ENCODE measurements around the gene FANCM.
"Not testable (repeated sequence)": the region's sequence is repeated elsewhere in the genome, so short reads cannot be mapped to it uniquely, and the experiment has no call there.

FANCM gene

GRCh38 chr14:45140661-45141187 lies 5.0 kb downstream of the FANCM start:
- POLR2A ChIA-PET = no interaction called here
- TF ChIP-seq ZNF266 (tag by site-specific recombination; IDR thresholded peaks at IDR 0.05; ENCODE audit: low read depth) = no peak
- TF ChIP-seq ATF2 (tag by site-specific recombination; IDR thresholded peaks at IDR 0.05; ENCODE audit: low read depth) = no peak
- no peak for TF ChIP-seq ZNF37A (tag by site-specific recombination; IDR thresholded peaks at IDR 0.05)
- no peak for TF ChIP-seq ZNF513 (tag by site-specific recombination; IDR thresholded peaks at IDR 0.05)
- no peak for TF ChIP-seq GLI4 (tag by site-specific recombination; IDR thresholded peaks at IDR 0.05)
- no peak for TF ChIP-seq SALL2 (tag by site-specific recombination; IDR thresholded peaks at IDR 0.05; ENCODE audit: borderline replicate concordance)
- TF ChIP-seq BCL11B (tag by site-specific recombination; IDR thresholded peaks at IDR 0.05; ENCODE audit: low read depth) = no peak
- TF ChIP-seq ZNF341 (tag by site-specific recombination; IDR thresholded peaks at IDR 0.05; ENCODE audit: low read depth) = no peak
- no peak for TF ChIP-seq ZNF223 (tag by site-specific recombination; IDR thresholded peaks at IDR 0.05)
- no peak for TF ChIP-seq ZNF404 (tag by site-specific recombination; IDR thresholded peaks at IDR 0.05)
- TF ChIP-seq ZNF645 (tag by site-specific recombination; IDR thresholded peaks at IDR 0.05) = no peak
- no peak for TF ChIP-seq ZNF560 (tag by site-specific recombination; IDR thresholded peaks at IDR 0.05; ENCODE audit: borderline replicate concordance)
- TF ChIP-seq SP2 (tag by site-specific recombination; IDR thresholded peaks at IDR 0.05) = no peak
- no peak for TF ChIP-seq ZNF354C (tag by site-specific recombination; IDR thresholded peaks at IDR 0.05; ENCODE audit: borderline replicate concordance, low read depth)

GRCh38 chr14:45142083-45142482 lies 6.4 kb downstream of the FANCM start:
- H3K9me3 ChIP-seq (ENCODE audit: control insufficient read depth, insufficient read depth, low read depth, low read length); H3K4me3 ChIP-seq (ENCODE audit: low read depth, low read length); POLR2A ChIA-PET; H3K27ac ChIP-seq (ENCODE audit: extremely low read depth, low read depth, low read length); H3K4me1 ChIP-seq (ENCODE audit: control insufficient read depth, insufficient read depth, low read length): not testable (repeated sequence)
- peak; percentile 73; the same call in 1 of the 2 replicates for TF ChIP-seq ZNF677 (tag by site-specific recombination; IDR thresholded peaks at IDR 0.05)
- peaks cover 3 to 11% of the 10 kb centered on the region in 2 experiments; a peak in 2 of 3 replicates for H3K36me3 ChIP-seq (ENCODE audit: control insufficient read depth in 2 of 2, insufficient read depth in 1 of 2, low read length in 2 of 2)
- CTCF ChIA-PET = interaction anchor here (0.7 kb wide), 1 partner anchor 11 kb away, joined by 3 read pairs; no protein-coding TSS in a partner anchor

More at GRCh38 chr14:45140661-45141187, 5.0 kb downstream of the FANCM start:
- no peak overlapping the region for H3K4me3 ChIP-seq (ENCODE audit: low read depth, low read length)
- 0 out of 2 replicates have a peak, but pooled peaks cover 3% of the 10 kb centered on the region for H3K4me1 ChIP-seq (ENCODE audit: control insufficient read depth, insufficient read depth, low read length)
- H3K36me3 ChIP-seq (ENCODE audit: control insufficient read depth in 2 of 2, insufficient read depth in 1 of 2, low read length in 2 of 2) = peaks cover 3 to 11% of the 10 kb centered on the region in 2 experiments; a peak in 2 of 3 replicates
- H3K27ac ChIP-seq (ENCODE audit: extremely low read depth, low read depth, low read length) = no peak overlapping the region
- H3K9me3 ChIP-seq (ENCODE audit: control insufficient read depth, insufficient read depth, low read depth, low read length) = no peaks in the 10 kb centered on the region
- CTCF ChIA-PET = interaction anchor here (1.4 kb wide), 1 partner anchor 128 kb away, joined by 6 read pairs; no protein-coding TSS in a partner anchor

GRCh38 chr14:45144658-45145057 lies 8.9 kb downstream of the FANCM start:
- CTCF ChIA-PET = no interaction called here
- Histone ChIP-seq H3K4me1 (ENCODE audit: control insufficient read depth, insufficient read depth, low read length) (no peaks in the 10 kb centered on the region), H3K9me3 (ENCODE audit: control insufficient read depth, insufficient read depth, low read depth, low read length) (no peaks in the 10 kb centered on the region), H3K27ac (ENCODE audit: extremely low read depth, low read depth, low read length) (no peak overlapping the region), H3K36me3 (ENCODE audit: control insufficient read depth in 2 of 2, insufficient read depth in 1 of 2, low read length in 2 of 2) (peaks cover 8 to 13% of the 10 kb centered on the region in 2 experiments; a peak in 2 of 3 replicates), H3K4me3 (ENCODE audit: low read depth, low read length) (no peak overlapping the region)
- POLR2A ChIA-PET = no interaction called here
- TF ChIP-seq SCRT2 (tag by site-specific recombination; IDR thresholded peaks at IDR 0.05) = no peak
- TF ChIP-seq ZNF16 (tag by site-specific recombination; IDR thresholded peaks at IDR 0.05; ENCODE audit: low read depth) = no peak
- TF ChIP-seq ZNF768 (tag by site-specific recombination; IDR thresholded peaks at IDR 0.05) = no peak
- no peak for TF ChIP-seq ZNF843 (tag by site-specific recombination; IDR thresholded peaks at IDR 0.05)
- no peak for TF ChIP-seq ZNF221 (tag by site-specific recombination; IDR thresholded peaks at IDR 0.05; ENCODE audit: borderline replicate concordance)
- TF ChIP-seq ZBTB10 (tag by site-specific recombination; IDR thresholded peaks at IDR 0.05) = no peak
- TF ChIP-seq ZNF76 (tag by site-specific recombination; IDR thresholded peaks at IDR 0.05; ENCODE audit: borderline replicate concordance, low read depth) = no peak
- no peak for TF ChIP-seq ZNF184 (tag by site-specific recombination; IDR thresholded peaks at IDR 0.05)
- no peak for TF ChIP-seq ZNF624 (tag by site-specific recombination; IDR thresholded peaks at IDR 0.05)
- no peak for TF ChIP-seq ZNF132 (tag by site-specific recombination; IDR thresholded peaks at IDR 0.05; ENCODE audit: borderline replicate concordance)

Data from HEK293 (cell line).